Right lobe of liver (tissue), 4 donors: ENCODE data around the gene HOXD10.

Experiments
- POLR2A ChIP-seq: fragments of 450-650 bp; IDR thresholded peaks from one replicate; pipeline ENCODE4 v1.6.1; 2017; ENCODE audit warnings: antibody characterized with exemption, mild to moderate bottlenecking
- TF ChIP-seq, protein P1 (sequence below), 4 donors: fragments of 200-600 bp in 3 of 4; fragments of 450-650 bp in 1 of 4; IDR thresholded peaks; one replicate each; pipeline versions ENCODE4 v1.5.1 to v1.8.0; 2016 to 2022; ENCODE audit warnings: antibody characterized with exemption in 4 of 4, mild to moderate bottlenecking in 2 of 4
- donor health status: DM: no; HTN: no; CAD: no.
- donor health status: DM: no; HTN: no; CAD: no.
- donor health status: DM: no; HTN: yes; CAD: no.

DNA sequence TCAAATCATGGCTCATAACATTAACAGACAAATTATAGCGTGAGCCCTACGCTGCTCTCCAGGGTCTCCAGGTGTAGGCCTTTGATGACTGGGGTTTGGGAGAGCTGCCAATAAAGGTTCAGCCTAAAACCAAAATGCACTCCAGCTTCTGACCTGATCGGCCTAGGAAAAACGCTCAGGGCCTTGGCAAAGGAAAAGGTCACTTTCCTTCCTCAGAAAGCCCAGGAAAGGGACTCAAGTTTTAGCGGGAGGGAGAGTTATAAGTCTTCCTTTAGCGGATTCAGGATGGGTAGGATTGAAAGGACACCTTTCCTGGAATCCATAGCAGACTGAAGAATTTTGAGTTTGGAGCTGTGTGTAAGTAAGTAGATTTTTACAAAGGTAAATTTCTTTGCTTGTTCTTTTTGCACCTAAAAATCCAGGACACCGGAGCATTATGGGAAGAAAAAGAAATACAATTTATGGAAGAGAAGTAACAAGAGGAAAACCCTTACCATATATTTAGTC, 41.6 kb upstream of the HOXD10 start:
- TF ChIP-seq, protein P1, sequence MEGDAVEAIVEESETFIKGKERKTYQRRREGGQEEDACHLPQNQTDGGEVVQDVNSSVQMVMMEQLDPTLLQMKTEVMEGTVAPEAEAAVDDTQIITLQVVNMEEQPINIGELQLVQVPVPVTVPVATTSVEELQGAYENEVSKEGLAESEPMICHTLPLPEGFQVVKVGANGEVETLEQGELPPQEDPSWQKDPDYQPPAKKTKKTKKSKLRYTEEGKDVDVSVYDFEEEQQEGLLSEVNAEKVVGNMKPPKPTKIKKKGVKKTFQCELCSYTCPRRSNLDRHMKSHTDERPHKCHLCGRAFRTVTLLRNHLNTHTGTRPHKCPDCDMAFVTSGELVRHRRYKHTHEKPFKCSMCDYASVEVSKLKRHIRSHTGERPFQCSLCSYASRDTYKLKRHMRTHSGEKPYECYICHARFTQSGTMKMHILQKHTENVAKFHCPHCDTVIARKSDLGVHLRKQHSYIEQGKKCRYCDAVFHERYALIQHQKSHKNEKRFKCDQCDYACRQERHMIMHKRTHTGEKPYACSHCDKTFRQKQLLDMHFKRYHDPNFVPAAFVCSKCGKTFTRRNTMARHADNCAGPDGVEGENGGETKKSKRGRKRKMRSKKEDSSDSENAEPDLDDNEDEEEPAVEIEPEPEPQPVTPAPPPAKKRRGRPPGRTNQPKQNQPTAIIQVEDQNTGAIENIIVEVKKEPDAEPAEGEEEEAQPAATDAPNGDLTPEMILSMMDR (IDR thresholded peaks at IDR 0.05) = no peak
- no peak for TF ChIP-seq POLR2A
